ENCODE measurements around the gene FAM187B.
"Not testable (repeated sequence)": the region's sequence is repeated elsewhere in the genome, so short reads cannot be mapped to it uniquely, and the experiment has no call there.

FAM187B gene

GRCh38 chr19:35223084-35223790 is 5.3 kb downstream of the FAM187B start:
- Histone ChIP-seq H3K27me3 (ENCODE audit: control insufficient read depth, insufficient read depth, low read length) (no peaks in the 10 kb centered on the region), H3K36me3 (ENCODE audit: control insufficient read depth, insufficient read depth, low read length) (no peaks in the 10 kb centered on the region), H3K9me3 (ENCODE audit: control insufficient read depth, low read length) (no peaks in the 10 kb centered on the region), H3K4me3 (ENCODE audit: low read length) (no peak overlapping the region), H3K9ac (ENCODE audit: low read length) (no peak overlapping the region), H3K4me1 (ENCODE audit: control insufficient read depth, insufficient read depth, low read length) (peaks cover 35% of the 10 kb centered on the region)

GRCh38 chr19:35222373-35223015 is 6.0 kb downstream of the FAM187B start:
- H3K27me3 ChIP-seq (ENCODE audit: control insufficient read depth, insufficient read depth, low read length): no peaks in the 10 kb centered on the region
- no peak overlapping the region for H3K4me3 ChIP-seq (ENCODE audit: low read length)
- H3K36me3 ChIP-seq (ENCODE audit: control insufficient read depth, insufficient read depth, low read length): no peaks in the 10 kb centered on the region
- H3K9me3 ChIP-seq (ENCODE audit: control insufficient read depth, low read length): no peaks in the 10 kb centered on the region
- H3K9ac ChIP-seq (ENCODE audit: low read length): no peak overlapping the region
- H3K4me1 ChIP-seq (ENCODE audit: control insufficient read depth, insufficient read depth, low read length): peaks cover 35% of the 10 kb centered on the region

DNA sequence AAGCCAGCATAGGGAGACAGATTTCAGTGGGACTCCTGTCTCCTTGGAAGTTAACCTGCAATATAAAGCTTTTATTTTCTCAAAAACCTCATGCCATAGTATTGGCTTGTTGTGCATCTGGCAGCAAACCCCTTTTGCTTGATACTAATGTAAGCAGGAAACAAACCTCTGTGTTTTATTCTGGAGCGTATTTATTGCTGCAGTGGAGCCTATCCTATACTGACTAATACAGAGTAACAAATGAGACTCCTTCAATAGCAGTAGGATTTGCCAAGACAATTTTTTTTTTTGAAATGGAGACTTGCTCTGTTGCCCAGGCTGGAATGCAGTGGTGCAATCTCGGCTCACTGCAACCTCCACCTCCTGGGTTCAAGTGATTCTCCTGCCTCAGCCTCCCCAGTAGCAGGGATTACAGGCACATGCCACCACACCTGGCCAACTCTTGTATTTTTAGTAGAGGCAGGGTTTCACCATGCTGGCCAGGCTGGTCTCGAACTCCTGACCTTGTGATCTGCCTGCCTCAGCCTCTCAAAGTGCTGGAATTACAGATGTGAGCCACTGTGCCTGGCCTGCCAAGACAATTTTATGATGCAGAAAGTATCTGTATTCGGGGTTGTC is 7.5 kb downstream of the FAM187B start:
- not testable (repeated sequence) for H3K27me3 ChIP-seq (ENCODE audit: control insufficient read depth, insufficient read depth, low read length); H3K4me3 ChIP-seq (ENCODE audit: low read length)

DNA sequence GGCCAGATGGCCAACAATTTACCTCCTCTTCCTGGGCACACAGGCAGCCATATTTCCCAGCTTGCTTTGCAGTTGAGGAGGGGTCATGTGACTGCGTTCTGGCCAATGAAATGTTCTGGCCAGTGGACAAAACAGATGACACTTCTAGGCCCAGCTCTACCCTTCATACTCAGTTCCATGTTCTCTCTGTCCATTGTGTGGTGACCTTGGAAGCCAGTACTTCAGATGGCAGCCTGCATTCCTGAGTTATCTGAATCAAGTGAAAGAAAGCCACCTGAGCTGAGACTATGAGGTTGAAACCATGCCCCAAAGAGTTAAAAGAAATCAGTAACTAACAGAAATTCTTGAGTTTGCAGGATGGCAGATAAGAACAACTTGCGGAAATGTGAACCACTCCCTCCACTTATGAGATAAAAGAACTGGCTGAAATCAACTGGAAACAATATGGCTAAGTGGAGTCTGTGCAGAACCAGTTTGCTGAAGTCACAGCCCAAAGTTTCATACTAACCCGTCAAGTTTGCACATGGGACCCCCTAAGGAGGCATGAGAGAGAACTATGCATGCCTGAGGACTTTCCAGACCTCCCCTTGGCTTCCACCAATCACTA is 8.1 kb downstream of the FAM187B start:
- no peak overlapping the region for H3K9ac ChIP-seq (ENCODE audit: low read length)
- H3K36me3 ChIP-seq (ENCODE audit: control insufficient read depth, insufficient read depth, low read length): no peaks in the 10 kb centered on the region
- H3K4me1 ChIP-seq (ENCODE audit: control insufficient read depth, insufficient read depth, low read length): peaks cover 30% of the 10 kb centered on the region
- H3K9me3 ChIP-seq (ENCODE audit: control insufficient read depth, low read length): no peaks in the 10 kb centered on the region
- H3K27me3 ChIP-seq (ENCODE audit: control insufficient read depth, insufficient read depth, low read length): no peaks in the 10 kb centered on the region
- H3K4me3 ChIP-seq (ENCODE audit: low read length): no peak overlapping the region

More for the DNA sequence above, 7.5 kb downstream of the FAM187B start:
- H3K4me1 ChIP-seq (ENCODE audit: control insufficient read depth, insufficient read depth, low read length): peaks cover 35% of the 10 kb centered on the region
- not testable (repeated sequence) for H3K9me3 ChIP-seq (ENCODE audit: control insufficient read depth, low read length); H3K9ac ChIP-seq (ENCODE audit: low read length); H3K36me3 ChIP-seq (ENCODE audit: control insufficient read depth, insufficient read depth, low read length)

DNA sequence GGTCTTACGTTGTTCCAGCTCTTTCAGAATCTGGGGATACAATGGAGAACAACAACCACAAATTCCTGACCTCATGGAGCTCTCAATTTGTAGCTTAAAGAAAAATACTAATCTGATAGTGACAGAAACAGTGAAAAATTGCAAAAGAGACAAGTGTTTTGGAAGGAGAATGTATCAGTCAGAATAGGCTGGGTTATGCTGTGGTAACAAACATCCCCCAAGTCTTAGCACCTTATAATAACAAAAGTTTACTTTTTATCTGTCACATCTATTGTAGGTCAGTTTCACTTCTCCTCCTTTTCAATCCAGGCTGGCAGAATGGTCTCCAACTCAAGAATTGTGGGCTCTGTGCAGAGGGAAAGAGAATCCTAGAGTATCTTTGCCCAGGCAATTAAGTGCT is 9.5 kb downstream of the FAM187B start:
- H3K4me1 ChIP-seq (ENCODE audit: control insufficient read depth, insufficient read depth, low read length): peaks cover 26% of the 10 kb centered on the region
- no peaks in the 10 kb centered on the region for H3K9me3 ChIP-seq (ENCODE audit: control insufficient read depth, low read length)
- H3K4me3 ChIP-seq (ENCODE audit: low read length): no peak overlapping the region
- no peak overlapping the region for H3K9ac ChIP-seq (ENCODE audit: low read length)
- H3K27me3 ChIP-seq (ENCODE audit: control insufficient read depth, insufficient read depth, low read length): no peaks in the 10 kb centered on the region
- H3K36me3 ChIP-seq (ENCODE audit: control insufficient read depth, insufficient read depth, low read length): no peaks in the 10 kb centered on the region

- Histone ChIP-seq H3K4me3 (ENCODE audit: low read length) (no peak overlapping the region), H3K4me1 (ENCODE audit: control insufficient read depth, insufficient read depth, low read length) (peaks cover 24% of the 10 kb centered on the region), H3K27me3 (ENCODE audit: control insufficient read depth, insufficient read depth, low read length) (no peaks in the 10 kb centered on the region), H3K36me3 (ENCODE audit: control insufficient read depth, insufficient read depth, low read length) (no peaks in the 10 kb centered on the region), H3K9me3 (ENCODE audit: control insufficient read depth, low read length) (no peaks in the 10 kb centered on the region), H3K9ac (ENCODE audit: low read length) (no peak overlapping the region)
Measured at GRCh38 chr19:35217649-35217990, 10.9 kb downstream of the FAM187B start.

- Histone ChIP-seq H3K4me1 (ENCODE audit: control insufficient read depth, insufficient read depth, low read length) (peaks cover 24% of the 10 kb centered on the region), H3K9ac (ENCODE audit: low read length) (no peak overlapping the region), H3K27me3 (ENCODE audit: control insufficient read depth, insufficient read depth, low read length) (no peaks in the 10 kb centered on the region), H3K36me3 (ENCODE audit: control insufficient read depth, insufficient read depth, low read length) (no peaks in the 10 kb centered on the region), H3K9me3 (ENCODE audit: control insufficient read depth, low read length) (no peaks in the 10 kb centered on the region), H3K4me3 (ENCODE audit: low read length) (no peak overlapping the region)
Measured at GRCh38 chr19:35216833-35217648, 11.5 kb downstream of the FAM187B start.

- Histone ChIP-seq H3K9ac (ENCODE audit: low read length) (no peak overlapping the region), H3K4me3 (ENCODE audit: low read length) (no peak overlapping the region), H3K4me1 (ENCODE audit: control insufficient read depth, insufficient read depth, low read length) (peaks cover 24% of the 10 kb centered on the region), H3K27me3 (ENCODE audit: control insufficient read depth, insufficient read depth, low read length) (no peaks in the 10 kb centered on the region), H3K9me3 (ENCODE audit: control insufficient read depth, low read length) (no peaks in the 10 kb centered on the region), H3K36me3 (ENCODE audit: control insufficient read depth, insufficient read depth, low read length) (no peaks in the 10 kb centered on the region)
Measured at GRCh38 chr19:35216016-35216832, 12.3 kb downstream of the FAM187B start.

DNA sequence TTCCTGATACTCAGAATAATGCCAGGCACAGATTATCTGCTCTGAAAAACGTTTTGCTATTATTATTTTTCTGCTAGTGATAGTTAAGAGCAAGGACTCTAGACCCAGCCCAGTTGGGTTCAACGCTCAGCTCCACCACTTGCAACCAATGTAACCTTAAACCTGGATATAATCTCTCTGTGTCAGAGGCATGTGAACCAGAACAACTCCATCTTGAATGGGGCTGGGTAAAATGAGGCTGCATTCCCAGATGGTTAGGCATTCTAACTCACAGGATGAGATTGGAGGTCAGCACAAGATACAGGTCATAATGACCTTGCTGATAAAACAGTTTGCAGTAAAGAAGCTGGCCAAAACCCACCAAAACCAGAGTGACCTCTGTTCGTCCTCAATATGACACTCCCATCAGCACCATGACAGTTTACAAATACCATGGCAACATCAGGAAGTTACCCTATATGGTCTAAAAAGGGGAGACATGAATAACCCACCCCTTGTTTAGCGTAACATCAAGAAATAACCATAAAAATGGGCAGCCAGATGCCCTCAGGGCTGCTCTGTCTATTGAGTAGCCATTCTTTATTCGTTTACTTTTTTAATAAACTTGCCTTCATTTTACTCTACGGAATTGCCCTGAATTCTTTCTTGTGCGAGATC is 13.6 kb downstream of the FAM187B start:
- no peaks in the 10 kb centered on the region for H3K27me3 ChIP-seq (ENCODE audit: control insufficient read depth, insufficient read depth, low read length)
- no peaks in the 10 kb centered on the region for H3K36me3 ChIP-seq (ENCODE audit: control insufficient read depth, insufficient read depth, low read length)
- H3K9me3 ChIP-seq (ENCODE audit: control insufficient read depth, low read length): no peaks in the 10 kb centered on the region
- H3K4me1 ChIP-seq (ENCODE audit: control insufficient read depth, insufficient read depth, low read length): peaks cover 14% of the 10 kb centered on the region
- H3K9ac ChIP-seq (ENCODE audit: low read length): no peak overlapping the region
- H3K4me3 ChIP-seq (ENCODE audit: low read length): no peak overlapping the region

GRCh38 chr19:35213663-35214632 is 14.6 kb downstream of the FAM187B start:
- H3K9me3 ChIP-seq (ENCODE audit: control insufficient read depth, low read length): no peaks in the 10 kb centered on the region
- no peak overlapping the region for H3K4me3 ChIP-seq (ENCODE audit: low read length)
- peaks cover 13% of the 10 kb centered on the region for H3K4me1 ChIP-seq (ENCODE audit: control insufficient read depth, insufficient read depth, low read length)
- H3K36me3 ChIP-seq (ENCODE audit: control insufficient read depth, insufficient read depth, low read length): no peaks in the 10 kb centered on the region
- H3K27me3 ChIP-seq (ENCODE audit: control insufficient read depth, insufficient read depth, low read length): no peaks in the 10 kb centered on the region
- no peak overlapping the region for H3K9ac ChIP-seq (ENCODE audit: low read length)
